GM12865 (cell line): ENCODE results near the gene IBTK.

ENCODE experiments used
- DNase-seq: peaks from one replicate; pipeline ENCODE4 v3.0.0; 2010; ENCODE audit warnings: low read depth
- H3K4me3 ChIP-seq: 2 replicates; pipeline ENCODE4 v1.5.1; 2011; ENCODE audit warnings: mild to moderate bottlenecking, low read depth, low read length, control low read depth
- TF ChIP-seq, protein P1 (sequence below): IDR thresholded peaks from 2 replicates; pipeline ENCODE4 v1.5.1; 2011; ENCODE audit warnings: low read length, control low read depth, low read depth, inconsistent platforms; ENCODE audit not compliant: insufficient read depth; ENCODE audit errors: missing control alignments

Gene IBTK

DNA sequence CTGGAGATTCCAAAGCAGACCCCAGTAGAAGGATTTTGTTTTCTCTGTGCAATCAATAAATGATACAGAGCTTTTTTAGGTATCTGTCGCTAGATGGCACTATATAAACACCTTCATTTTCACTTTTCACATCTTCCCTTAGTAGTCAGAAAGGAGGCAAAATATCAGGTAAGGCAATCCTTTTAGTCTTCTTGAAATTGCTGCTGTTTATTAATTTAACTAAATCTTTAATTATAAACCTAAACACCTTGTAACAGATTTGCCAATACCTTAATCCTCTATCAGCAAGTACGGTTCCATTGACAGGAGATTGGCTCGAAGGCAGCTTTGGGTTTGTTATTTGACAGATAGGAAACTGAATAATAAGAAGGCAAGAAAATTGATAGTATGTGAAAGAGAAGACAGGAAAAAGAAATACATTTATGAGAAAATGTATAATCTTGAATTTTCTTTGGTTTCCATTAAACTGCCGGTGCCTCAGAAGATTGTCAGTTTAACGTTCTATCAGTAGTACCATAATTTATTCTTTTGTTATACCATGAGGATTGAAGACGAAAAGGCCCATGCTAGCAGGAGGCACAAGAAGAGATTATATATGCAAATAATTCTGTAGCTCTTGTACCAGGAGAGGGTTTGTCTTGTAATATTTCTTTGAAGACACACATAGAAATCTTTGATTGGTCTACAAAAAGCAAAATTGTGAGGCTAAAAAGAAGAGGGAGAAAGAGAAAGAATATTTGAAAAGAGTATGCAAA, 23.5 kb upstream of the IBTK start:
- TF ChIP-seq, protein P1, sequence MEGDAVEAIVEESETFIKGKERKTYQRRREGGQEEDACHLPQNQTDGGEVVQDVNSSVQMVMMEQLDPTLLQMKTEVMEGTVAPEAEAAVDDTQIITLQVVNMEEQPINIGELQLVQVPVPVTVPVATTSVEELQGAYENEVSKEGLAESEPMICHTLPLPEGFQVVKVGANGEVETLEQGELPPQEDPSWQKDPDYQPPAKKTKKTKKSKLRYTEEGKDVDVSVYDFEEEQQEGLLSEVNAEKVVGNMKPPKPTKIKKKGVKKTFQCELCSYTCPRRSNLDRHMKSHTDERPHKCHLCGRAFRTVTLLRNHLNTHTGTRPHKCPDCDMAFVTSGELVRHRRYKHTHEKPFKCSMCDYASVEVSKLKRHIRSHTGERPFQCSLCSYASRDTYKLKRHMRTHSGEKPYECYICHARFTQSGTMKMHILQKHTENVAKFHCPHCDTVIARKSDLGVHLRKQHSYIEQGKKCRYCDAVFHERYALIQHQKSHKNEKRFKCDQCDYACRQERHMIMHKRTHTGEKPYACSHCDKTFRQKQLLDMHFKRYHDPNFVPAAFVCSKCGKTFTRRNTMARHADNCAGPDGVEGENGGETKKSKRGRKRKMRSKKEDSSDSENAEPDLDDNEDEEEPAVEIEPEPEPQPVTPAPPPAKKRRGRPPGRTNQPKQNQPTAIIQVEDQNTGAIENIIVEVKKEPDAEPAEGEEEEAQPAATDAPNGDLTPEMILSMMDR: peak; percentile 43
- peak; percentile 54 for DNase-seq

GRCh38 chr6:82268301-82268846, 20.8 kb upstream of the IBTK start:
- DNase-seq: no peak
- TF ChIP-seq, protein P1: no peak
- H3K4me3 ChIP-seq: no peak overlapping the region

More for the DNA sequence above, 23.5 kb upstream of the IBTK start:
- no peak overlapping the region for H3K4me3 ChIP-seq

DNA sequence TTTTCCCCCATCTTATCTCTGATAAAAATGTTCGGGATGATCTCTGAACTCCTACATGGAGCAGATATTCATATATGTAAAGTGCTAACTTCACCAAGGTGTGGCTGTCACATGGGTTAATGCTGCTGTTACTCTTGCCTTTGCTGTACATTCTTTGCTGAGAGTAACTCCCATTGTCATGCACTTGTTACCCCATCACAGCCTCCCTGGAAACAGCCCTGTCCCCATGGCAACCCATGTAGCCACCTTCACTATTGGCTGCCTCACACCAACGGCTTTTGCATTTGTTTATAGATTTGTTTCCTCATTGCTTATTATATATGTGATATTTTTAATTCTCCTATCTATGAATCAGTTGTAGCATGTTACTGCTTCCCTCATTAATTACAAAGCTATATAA, 17.3 kb upstream of the IBTK start:
- H3K4me3 ChIP-seq: no peak overlapping the region
- peak; percentile 26 for DNase-seq
- TF ChIP-seq, protein P1: no peak

- TF ChIP-seq, protein P1: no peak
- no peak for DNase-seq
- H3K4me3 ChIP-seq: no peak overlapping the region
Measured at GRCh38 chr6:82264321-82264720, 16.8 kb upstream of the IBTK start.

GRCh38 chr6:82263916-82264315, 16.4 kb upstream of the IBTK start:
- DNase-seq: no peak
- no peak overlapping the region for H3K4me3 ChIP-seq
- TF ChIP-seq, protein P1: no peak

GRCh38 chr6:82260997-82261732, 13.6 kb upstream of the IBTK start:
- no peak overlapping the region for H3K4me3 ChIP-seq
- TF ChIP-seq, protein P1: no peak
- no peak for DNase-seq
